ENCODE measurements around the gene HIVEP3.

Gene HIVEP3

DNA sequence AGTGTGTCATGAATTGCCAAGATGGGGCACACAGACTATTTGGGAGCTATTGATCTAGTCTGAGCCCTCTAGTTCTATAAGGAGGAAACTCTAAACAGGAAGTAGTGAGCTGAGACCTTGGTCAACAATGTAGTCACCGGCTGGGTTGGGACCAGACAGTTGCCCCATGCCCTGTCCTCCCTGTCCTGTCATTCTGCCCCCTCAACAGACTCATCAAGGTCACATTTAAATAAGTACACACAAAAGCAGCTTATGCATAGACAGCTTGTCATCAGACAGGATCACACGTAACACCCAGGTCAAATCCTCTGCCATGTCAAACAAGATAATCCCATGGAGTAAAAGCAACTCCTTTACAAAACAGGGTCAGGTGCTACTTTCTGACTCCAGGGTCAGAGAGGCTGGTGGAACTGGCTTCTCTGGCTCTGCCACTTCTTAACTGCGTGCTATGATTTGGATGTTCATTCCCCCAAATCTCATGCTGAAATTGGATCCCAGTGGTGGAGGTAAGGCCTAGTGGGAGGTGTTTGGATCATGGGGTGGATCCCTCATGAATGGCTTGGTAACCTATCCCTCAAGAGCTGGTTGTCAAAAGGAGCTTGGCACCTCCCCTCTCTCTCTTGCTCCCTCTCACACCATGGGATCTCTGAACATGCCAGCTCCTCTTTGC lies 128.9 kb downstream of the HIVEP3 start:
- Histone ChIP-seq H3K9me3 (ENCODE audit: control insufficient read depth in 5 of 5, low read length in 5 of 5) (no peaks in the 10 kb centered on the region), H3K4me1 (ENCODE audit: control insufficient read depth in 5 of 5, insufficient read depth in 5 of 5, low read length in 5 of 5) (peaks cover 0 to 3% (median 0%) of the 10 kb centered on the region in 5 donors), H3K27me3 (ENCODE audit: control insufficient read depth in 5 of 5, insufficient read depth in 4 of 5, low read length in 5 of 5) (no peaks in the 10 kb centered on the region), H3K9ac (ENCODE audit: low read length in 5 of 5) (no peak overlapping the region), H3K36me3 (ENCODE audit: control insufficient read depth in 5 of 5, insufficient read depth in 5 of 5, low read length in 5 of 5) (no peaks in the 10 kb centered on the region), H3K27ac (ENCODE audit: low read depth, low read length) (no peak overlapping the region), H3K4me3 (ENCODE audit: low read depth in 1 of 5, low read length in 5 of 5) (no peak overlapping the region)

DNA sequence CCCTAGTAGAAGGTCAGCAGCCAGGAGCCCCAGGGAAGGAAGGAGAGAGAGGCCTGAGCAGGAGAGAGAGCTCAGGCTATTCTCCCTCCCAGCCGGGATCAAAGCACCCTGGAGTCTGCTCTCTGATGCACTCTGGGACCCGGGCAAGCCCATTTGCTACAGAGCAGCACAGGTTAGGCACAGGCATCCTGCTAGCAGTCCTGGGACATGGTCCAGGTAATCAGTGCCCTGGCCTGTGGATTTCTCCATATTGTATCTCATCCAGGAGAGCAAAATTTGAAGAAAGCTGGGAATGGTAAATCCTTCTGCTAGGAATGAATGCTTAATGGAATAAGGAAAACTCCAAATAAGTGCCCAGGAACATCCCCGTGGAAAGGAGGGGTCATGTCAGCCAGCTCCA lies 130.3 kb downstream of the HIVEP3 start:
- no peaks in the 10 kb centered on the region for H3K9me3 ChIP-seq (ENCODE audit: control insufficient read depth in 5 of 5, low read length in 5 of 5)
- H3K36me3 ChIP-seq (ENCODE audit: control insufficient read depth in 5 of 5, insufficient read depth in 5 of 5, low read length in 5 of 5) = no peaks in the 10 kb centered on the region
- H3K9ac ChIP-seq (ENCODE audit: low read length in 5 of 5) = no peak overlapping the region
- H3K4me3 ChIP-seq (ENCODE audit: low read depth in 1 of 5, low read length in 5 of 5) = no peak overlapping the region
- H3K27ac ChIP-seq (ENCODE audit: low read depth, low read length) = no peak overlapping the region
- peaks cover 0 to 9% (median 4%) of the 10 kb centered on the region in 5 donors for H3K4me1 ChIP-seq (ENCODE audit: control insufficient read depth in 5 of 5, insufficient read depth in 5 of 5, low read length in 5 of 5)
- no peaks in the 10 kb centered on the region for H3K27me3 ChIP-seq (ENCODE audit: control insufficient read depth in 5 of 5, insufficient read depth in 4 of 5, low read length in 5 of 5)

DNA sequence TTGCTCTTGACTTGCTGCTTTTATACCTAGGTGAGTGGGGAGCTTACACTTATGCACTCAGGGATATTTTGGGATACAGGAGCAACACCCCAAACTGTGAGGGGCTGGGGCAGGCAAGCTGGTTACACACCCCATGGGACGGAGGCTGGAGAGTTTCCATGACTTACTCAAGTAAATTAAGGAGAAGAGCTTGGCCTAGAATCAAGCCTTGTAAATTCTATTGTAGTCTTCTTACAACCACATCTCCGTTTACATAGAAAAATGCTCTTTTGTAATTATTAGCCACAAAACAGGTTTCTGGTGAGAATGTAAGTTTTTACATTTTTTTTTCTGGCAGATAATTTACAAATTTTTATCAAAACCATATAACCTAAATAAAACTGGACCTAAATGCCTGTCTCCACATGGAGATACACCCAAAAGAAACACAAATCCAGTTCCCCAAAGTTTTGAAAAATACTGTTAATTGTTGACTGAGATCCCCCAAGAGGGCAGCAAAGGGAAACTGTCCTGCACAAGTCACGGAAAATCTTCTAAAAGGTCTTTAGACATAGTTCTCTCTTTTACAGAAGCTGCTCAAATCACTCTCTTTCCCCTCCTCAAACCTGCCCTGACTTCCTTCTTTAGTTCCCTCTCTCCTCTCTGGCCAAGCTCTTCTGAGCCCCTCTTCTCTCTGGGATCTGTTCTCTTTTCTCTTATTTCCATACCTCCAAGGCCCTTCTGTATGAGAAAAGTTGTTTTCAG lies 134.0 kb downstream of the HIVEP3 start:
- H3K27me3 ChIP-seq (ENCODE audit: control insufficient read depth in 5 of 5, insufficient read depth in 4 of 5, low read length in 5 of 5) = no peaks in the 10 kb centered on the region

DNA sequence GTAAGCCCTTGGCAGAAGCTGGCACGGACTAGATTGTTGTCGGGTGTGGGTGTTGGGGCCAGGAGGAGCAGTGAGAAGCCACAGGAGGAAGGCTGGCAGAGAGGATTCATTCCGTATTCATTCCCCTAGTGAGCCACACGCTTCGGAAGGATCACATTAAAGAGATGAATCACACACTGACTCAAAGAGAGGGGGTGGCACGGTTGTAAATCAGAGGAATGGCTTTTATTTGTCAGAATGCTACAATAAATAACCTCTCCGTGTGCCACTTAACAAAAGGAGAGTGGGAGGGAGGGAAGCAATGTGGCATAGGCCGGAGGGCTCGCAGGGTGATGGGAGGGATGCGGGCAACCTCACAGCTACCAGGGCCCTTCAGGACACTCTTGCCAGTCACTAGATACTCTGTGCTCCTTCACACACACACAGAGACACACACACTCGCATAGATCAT lies 135.5 kb downstream of the HIVEP3 start:
- no peak overlapping the region for H3K9ac ChIP-seq (ENCODE audit: low read length in 5 of 5)
- no peaks in the 10 kb centered on the region for H3K36me3 ChIP-seq (ENCODE audit: control insufficient read depth in 5 of 5, insufficient read depth in 5 of 5, low read length in 5 of 5)
- no peaks in the 10 kb centered on the region for H3K27me3 ChIP-seq (ENCODE audit: control insufficient read depth in 5 of 5, insufficient read depth in 4 of 5, low read length in 5 of 5)
- no peak overlapping the region for H3K27ac ChIP-seq (ENCODE audit: low read depth, low read length)
- no peak overlapping the region for H3K4me3 ChIP-seq (ENCODE audit: low read depth in 1 of 5, low read length in 5 of 5)
- peaks cover 0 to 15% (median 4%) of the 10 kb centered on the region in 5 donors for H3K4me1 ChIP-seq (ENCODE audit: control insufficient read depth in 5 of 5, insufficient read depth in 5 of 5, low read length in 5 of 5)
- H3K9me3 ChIP-seq (ENCODE audit: control insufficient read depth in 5 of 5, low read length in 5 of 5) = no peaks in the 10 kb centered on the region

More for the DNA sequence above, 134.0 kb downstream of the HIVEP3 start:
- no peak overlapping the region for H3K27ac ChIP-seq (ENCODE audit: low read depth, low read length)
- no peaks in the 10 kb centered on the region for H3K9me3 ChIP-seq (ENCODE audit: control insufficient read depth in 5 of 5, low read length in 5 of 5)
- H3K4me3 ChIP-seq (ENCODE audit: low read depth in 1 of 5, low read length in 5 of 5) = no peak overlapping the region
- peaks cover 0 to 15% (median 4%) of the 10 kb centered on the region in 5 donors for H3K4me1 ChIP-seq (ENCODE audit: control insufficient read depth in 5 of 5, insufficient read depth in 5 of 5, low read length in 5 of 5)
- no peaks in the 10 kb centered on the region for H3K36me3 ChIP-seq (ENCODE audit: control insufficient read depth in 5 of 5, insufficient read depth in 5 of 5, low read length in 5 of 5)
- no peak overlapping the region for H3K9ac ChIP-seq (ENCODE audit: low read length in 5 of 5)

DNA sequence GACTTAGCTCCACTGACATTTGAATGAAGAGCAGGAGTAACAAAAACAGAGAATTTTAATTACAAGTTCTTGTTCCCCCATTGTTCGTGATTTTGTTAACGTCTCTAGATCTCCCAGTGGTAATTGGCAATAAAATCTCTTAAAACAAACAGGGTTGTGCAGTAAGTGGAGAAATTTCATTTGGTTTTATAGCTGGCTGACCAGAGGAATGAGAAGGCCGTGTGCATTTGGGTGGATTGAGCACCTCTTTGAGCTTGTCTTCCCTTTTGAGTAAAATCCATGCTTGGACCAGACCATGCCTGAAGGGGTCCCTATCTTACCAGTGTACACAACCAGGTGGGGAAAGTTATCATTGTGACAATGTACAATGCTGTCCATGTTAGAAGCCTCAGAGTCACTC lies 137.8 kb downstream of the HIVEP3 start:
- H3K4me1 ChIP-seq (ENCODE audit: control insufficient read depth in 5 of 5, insufficient read depth in 5 of 5, low read length in 5 of 5) = peaks cover 0 to 27% (median 13%) of the 10 kb centered on the region in 5 donors
- H3K27ac ChIP-seq (ENCODE audit: low read depth, low read length) = no peak overlapping the region
- no peak overlapping the region for H3K9ac ChIP-seq (ENCODE audit: low read length in 5 of 5)
- H3K36me3 ChIP-seq (ENCODE audit: control insufficient read depth in 5 of 5, insufficient read depth in 5 of 5, low read length in 5 of 5) = no peaks in the 10 kb centered on the region
- H3K27me3 ChIP-seq (ENCODE audit: control insufficient read depth in 5 of 5, insufficient read depth in 4 of 5, low read length in 5 of 5) = no peaks in the 10 kb centered on the region
- H3K4me3 ChIP-seq (ENCODE audit: low read depth in 1 of 5, low read length in 5 of 5) = no peak overlapping the region
- H3K9me3 ChIP-seq (ENCODE audit: control insufficient read depth in 5 of 5, low read length in 5 of 5) = no peaks in the 10 kb centered on the region

DNA sequence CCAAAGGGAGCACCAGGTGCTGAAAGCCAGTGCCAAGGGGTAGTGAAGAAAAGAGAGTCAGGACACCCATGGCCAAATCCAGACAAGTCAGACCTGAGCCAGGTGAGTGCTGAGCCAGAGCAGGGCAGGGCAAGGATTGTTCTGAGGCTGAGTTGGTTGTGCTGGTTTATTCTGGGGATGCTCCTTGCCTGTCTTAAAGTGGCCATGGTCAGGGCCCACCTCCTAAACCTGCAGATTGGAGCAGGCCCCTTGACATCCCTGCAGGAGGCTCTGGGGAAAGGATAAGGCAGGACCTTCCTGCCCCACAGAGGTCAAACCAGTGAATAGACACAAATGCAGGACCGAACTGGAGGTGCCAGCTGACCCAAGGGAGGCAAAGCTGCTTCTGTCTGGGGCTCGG lies 138.4 kb downstream of the HIVEP3 start:
- Histone ChIP-seq H3K27me3 (ENCODE audit: control insufficient read depth in 5 of 5, insufficient read depth in 4 of 5, low read length in 5 of 5) (no peaks in the 10 kb centered on the region), H3K27ac (ENCODE audit: low read depth, low read length) (no peak overlapping the region), H3K4me1 (ENCODE audit: control insufficient read depth in 5 of 5, insufficient read depth in 5 of 5, low read length in 5 of 5) (peaks cover 0 to 27% (median 13%) of the 10 kb centered on the region in 5 donors), H3K4me3 (ENCODE audit: low read depth in 1 of 5, low read length in 5 of 5) (no peak overlapping the region), H3K9ac (ENCODE audit: low read length in 5 of 5) (no peak overlapping the region), H3K36me3 (ENCODE audit: control insufficient read depth in 5 of 5, insufficient read depth in 5 of 5, low read length in 5 of 5) (no peaks in the 10 kb centered on the region), H3K9me3 (ENCODE audit: control insufficient read depth in 5 of 5, low read length in 5 of 5) (no peaks in the 10 kb centered on the region)

DNA sequence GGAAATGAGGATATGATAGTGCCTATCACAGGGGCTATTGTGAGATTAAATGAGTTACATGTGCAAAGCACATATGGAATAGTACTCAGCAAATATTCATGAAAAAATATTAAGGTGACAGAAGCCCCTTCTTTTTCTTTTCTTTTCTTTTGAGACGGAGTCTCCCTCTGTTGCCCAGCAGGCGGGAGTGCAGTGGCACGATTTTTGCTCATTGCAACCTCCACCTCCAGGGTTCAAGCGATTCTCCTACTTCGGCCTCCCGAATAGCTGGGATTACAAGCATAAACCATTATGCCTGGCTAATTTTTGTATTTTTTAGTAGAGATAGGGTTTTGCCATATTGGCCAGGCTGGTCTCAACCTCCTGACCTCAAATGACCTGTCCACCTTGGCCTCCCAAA lies 139.4 kb downstream of the HIVEP3 start:
- no peak overlapping the region for H3K9ac ChIP-seq (ENCODE audit: low read length in 5 of 5)
- no peak overlapping the region for H3K4me3 ChIP-seq (ENCODE audit: low read depth in 1 of 5, low read length in 5 of 5)
- peaks cover 0 to 23% (median 11%) of the 10 kb centered on the region in 5 donors for H3K4me1 ChIP-seq (ENCODE audit: control insufficient read depth in 5 of 5, insufficient read depth in 5 of 5, low read length in 5 of 5)
- no peaks in the 10 kb centered on the region for H3K27me3 ChIP-seq (ENCODE audit: control insufficient read depth in 5 of 5, insufficient read depth in 4 of 5, low read length in 5 of 5)
- H3K9me3 ChIP-seq (ENCODE audit: control insufficient read depth in 5 of 5, low read length in 5 of 5) = no peaks in the 10 kb centered on the region
- no peaks in the 10 kb centered on the region for H3K36me3 ChIP-seq (ENCODE audit: control insufficient read depth in 5 of 5, insufficient read depth in 5 of 5, low read length in 5 of 5)
- H3K27ac ChIP-seq (ENCODE audit: low read depth, low read length) = no peak overlapping the region

DNA sequence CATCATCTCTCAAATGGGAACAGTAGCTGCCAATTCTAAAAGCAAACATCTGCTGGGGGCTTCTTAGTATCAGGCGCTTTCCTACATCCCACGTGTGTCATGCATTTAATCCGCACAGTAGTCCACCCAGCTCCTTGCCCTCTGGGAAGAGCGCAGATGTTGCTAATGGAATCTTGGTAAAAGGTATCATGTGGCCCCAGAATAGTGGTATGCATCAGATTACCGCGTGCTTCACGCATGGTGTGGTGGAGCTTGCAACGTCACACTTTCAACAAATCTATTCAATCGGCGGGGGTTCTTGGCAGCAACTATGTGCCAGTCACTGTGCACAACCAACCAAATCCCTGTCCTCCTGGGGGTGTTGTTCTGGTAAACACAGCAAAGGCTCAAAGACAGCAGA lies 141.0 kb downstream of the HIVEP3 start:
- Histone ChIP-seq H3K9me3 (ENCODE audit: control insufficient read depth in 5 of 5, low read length in 5 of 5) (no peaks in the 10 kb centered on the region), H3K9ac (ENCODE audit: low read length in 5 of 5) (no peak overlapping the region), H3K36me3 (ENCODE audit: control insufficient read depth in 5 of 5, insufficient read depth in 5 of 5, low read length in 5 of 5) (no peaks in the 10 kb centered on the region), H3K27ac (ENCODE audit: low read depth, low read length) (no peak overlapping the region), H3K27me3 (ENCODE audit: control insufficient read depth in 5 of 5, insufficient read depth in 4 of 5, low read length in 5 of 5) (no peaks in the 10 kb centered on the region), H3K4me3 (ENCODE audit: low read depth in 1 of 5, low read length in 5 of 5) (no peak overlapping the region), H3K4me1 (ENCODE audit: control insufficient read depth in 5 of 5, insufficient read depth in 5 of 5, low read length in 5 of 5) (peaks cover 0 to 22% (median 14%) of the 10 kb centered on the region in 5 donors)

DNA sequence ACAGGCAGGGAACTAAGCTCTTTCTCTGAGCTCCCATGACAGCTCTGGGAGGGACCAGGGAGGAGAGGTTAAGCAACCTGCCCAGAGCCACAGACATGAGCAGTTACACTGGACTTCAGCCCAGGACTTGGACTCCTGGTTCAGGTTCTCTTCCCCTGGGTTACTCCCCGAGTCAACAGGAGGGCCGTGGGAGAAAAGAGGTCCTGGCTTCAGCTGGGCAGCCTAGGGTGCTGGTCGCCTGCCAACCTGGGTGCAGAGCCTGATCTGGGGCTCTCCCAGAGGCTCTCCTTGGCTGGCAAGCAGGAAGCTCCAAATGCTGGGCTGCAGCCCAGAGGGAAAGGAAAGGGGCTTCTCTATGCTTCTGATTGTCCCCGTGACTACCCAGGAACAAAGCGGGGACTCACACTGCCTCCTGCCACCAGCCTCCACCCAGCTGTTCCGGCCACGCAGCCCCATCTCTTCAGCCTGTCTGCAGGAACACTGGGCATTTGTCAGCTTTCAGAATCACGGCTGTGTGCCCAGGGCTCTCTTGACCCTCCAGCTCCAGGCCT lies 141.8 kb downstream of the HIVEP3 start:
- H3K9me3 ChIP-seq (ENCODE audit: control insufficient read depth in 5 of 5, low read length in 5 of 5) = no peaks in the 10 kb centered on the region
- H3K27ac ChIP-seq (ENCODE audit: low read depth, low read length) = no peak overlapping the region
- peak overlapping the region in 1 of 5 donors; percentile 19 for H3K9ac ChIP-seq (ENCODE audit: low read length in 5 of 5)
- H3K4me3 ChIP-seq (ENCODE audit: low read depth in 1 of 5, low read length in 5 of 5) = no peak overlapping the region
- no peaks in the 10 kb centered on the region for H3K36me3 ChIP-seq (ENCODE audit: control insufficient read depth in 5 of 5, insufficient read depth in 5 of 5, low read length in 5 of 5)
- no peaks in the 10 kb centered on the region for H3K27me3 ChIP-seq (ENCODE audit: control insufficient read depth in 5 of 5, insufficient read depth in 4 of 5, low read length in 5 of 5)
- peaks cover 0 to 25% (median 17%) of the 10 kb centered on the region in 5 donors for H3K4me1 ChIP-seq (ENCODE audit: control insufficient read depth in 5 of 5, insufficient read depth in 5 of 5, low read length in 5 of 5)

DNA sequence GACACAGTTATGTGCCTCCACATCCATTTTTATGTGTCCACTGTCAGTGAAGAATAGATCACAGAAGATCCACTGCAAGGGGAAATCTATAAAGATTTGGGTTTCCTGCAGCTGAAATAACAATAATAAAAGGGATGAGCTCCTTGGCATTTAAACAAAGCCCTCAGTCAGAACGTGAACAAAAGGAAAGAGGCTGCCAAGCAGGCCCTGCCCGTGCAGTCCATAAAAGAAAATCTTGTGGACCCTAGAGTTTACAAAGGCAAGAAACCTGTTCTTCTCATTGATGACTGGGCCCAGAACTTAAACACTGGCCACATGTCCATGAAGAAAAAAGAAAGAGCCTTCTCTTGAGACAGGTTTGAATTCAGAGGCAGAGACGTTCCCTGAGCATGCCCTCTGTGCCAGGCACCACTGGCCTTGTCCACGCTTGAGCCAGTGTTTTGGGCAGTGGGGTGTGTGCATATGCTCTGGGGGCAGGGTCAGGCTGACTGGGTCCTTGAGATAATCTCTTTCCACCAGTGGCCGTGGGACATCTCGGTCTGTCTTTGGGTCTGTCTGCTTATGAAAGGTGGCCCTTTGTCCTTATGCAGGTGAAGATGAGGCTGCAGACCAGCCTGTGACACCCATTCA lies 142.7 kb downstream of the HIVEP3 start:
- Histone ChIP-seq H3K9me3 (ENCODE audit: control insufficient read depth in 5 of 5, low read length in 5 of 5) (no peaks in the 10 kb centered on the region), H3K4me1 (ENCODE audit: control insufficient read depth in 5 of 5, insufficient read depth in 5 of 5, low read length in 5 of 5) (peaks cover 2 to 34% (median 25%) of the 10 kb centered on the region in 5 donors), H3K27ac (ENCODE audit: low read depth, low read length) (no peak overlapping the region), H3K36me3 (ENCODE audit: control insufficient read depth in 5 of 5, insufficient read depth in 5 of 5, low read length in 5 of 5) (no peaks in the 10 kb centered on the region), H3K9ac (ENCODE audit: low read length in 5 of 5) (no peak overlapping the region), H3K4me3 (ENCODE audit: low read depth in 1 of 5, low read length in 5 of 5) (no peak overlapping the region), H3K27me3 (ENCODE audit: control insufficient read depth in 5 of 5, insufficient read depth in 4 of 5, low read length in 5 of 5) (no peaks in the 10 kb centered on the region)

Measured in subcutaneous abdominal adipose tissue (tissue), 5 donors.